Liver (tissue), 3 donors: ENCODE results near the gene FANCG.

Experiments
- HNF4A ChIP-seq, 2 donors: conservative IDR thresholded peaks; 2 replicates each; pipeline ENCODE4 v1.6.1; 2016; ENCODE audit warnings: antibody characterized with exemption in 2 of 2, mild to moderate bottlenecking in 2 of 2
- RAD21 ChIP-seq, 2 donors: IDR thresholded peaks; 2 replicates each; pipeline ENCODE4 v1.6.1; 2016; ENCODE audit warnings: antibody characterized with exemption in 2 of 2, mild to moderate bottlenecking in 2 of 2
- RXRA ChIP-seq, 2 donors: IDR thresholded peaks; 2 replicates each; pipeline ENCODE4 v1.6.1; 2017 to 2018; ENCODE audit warnings: antibody characterized with exemption in 2 of 2, mild to moderate bottlenecking in 1 of 2
- TAF1 ChIP-seq: conservative IDR thresholded peaks from 2 replicates; pipeline ENCODE4 v1.6.1; 2016; ENCODE audit warnings: antibody characterized with exemption, mild to moderate bottlenecking
- YY1 ChIP-seq: IDR thresholded peaks from 2 replicates; pipeline ENCODE4 v1.6.1; 2016; ENCODE audit warnings: antibody characterized with exemption, mild to moderate bottlenecking
- TF ChIP-seq, protein P1 (sequence below): fragments of 150-350 bp; IDR thresholded peaks from 2 replicates; pipeline ENCODE4 v1.5.1; 2017; ENCODE audit warnings: improper control_type of control experiment, low read depth, low read length; ENCODE audit not compliant: missing input control
- TF ChIP-seq, protein P2 (sequence below): IDR thresholded peaks from 2 replicates; pipeline ENCODE4 v1.6.1; 2016; ENCODE audit warnings: antibody characterized with exemption
- donor health status: healthy.
- donor health status: healthy.

DNA sequence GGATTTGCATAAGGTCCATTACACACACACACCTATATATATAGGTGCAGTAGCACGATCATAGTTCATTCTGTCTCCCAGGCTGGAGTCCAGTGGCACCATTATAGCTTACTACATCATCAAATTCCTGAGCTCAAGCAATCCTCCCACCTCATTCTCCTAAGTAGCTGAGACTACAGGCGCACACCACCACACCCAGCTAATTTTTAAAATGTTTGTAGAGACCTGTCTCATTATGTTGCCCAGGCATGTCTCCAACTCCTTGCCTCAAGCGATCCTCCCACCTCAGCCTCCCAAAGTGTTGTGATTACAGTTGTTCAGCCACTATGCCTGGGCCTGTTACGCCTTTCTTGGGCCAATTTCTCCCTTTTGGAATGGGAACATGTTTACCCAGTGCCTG, 50.5 kb downstream of the FANCG start:
- TF ChIP-seq, protein P1, sequence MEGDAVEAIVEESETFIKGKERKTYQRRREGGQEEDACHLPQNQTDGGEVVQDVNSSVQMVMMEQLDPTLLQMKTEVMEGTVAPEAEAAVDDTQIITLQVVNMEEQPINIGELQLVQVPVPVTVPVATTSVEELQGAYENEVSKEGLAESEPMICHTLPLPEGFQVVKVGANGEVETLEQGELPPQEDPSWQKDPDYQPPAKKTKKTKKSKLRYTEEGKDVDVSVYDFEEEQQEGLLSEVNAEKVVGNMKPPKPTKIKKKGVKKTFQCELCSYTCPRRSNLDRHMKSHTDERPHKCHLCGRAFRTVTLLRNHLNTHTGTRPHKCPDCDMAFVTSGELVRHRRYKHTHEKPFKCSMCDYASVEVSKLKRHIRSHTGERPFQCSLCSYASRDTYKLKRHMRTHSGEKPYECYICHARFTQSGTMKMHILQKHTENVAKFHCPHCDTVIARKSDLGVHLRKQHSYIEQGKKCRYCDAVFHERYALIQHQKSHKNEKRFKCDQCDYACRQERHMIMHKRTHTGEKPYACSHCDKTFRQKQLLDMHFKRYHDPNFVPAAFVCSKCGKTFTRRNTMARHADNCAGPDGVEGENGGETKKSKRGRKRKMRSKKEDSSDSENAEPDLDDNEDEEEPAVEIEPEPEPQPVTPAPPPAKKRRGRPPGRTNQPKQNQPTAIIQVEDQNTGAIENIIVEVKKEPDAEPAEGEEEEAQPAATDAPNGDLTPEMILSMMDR, result no peak
- TF ChIP-seq RAD21 (IDR thresholded peaks at IDR 0.05) (no peak), TAF1 (no peak), YY1 (no peak), RXRA (IDR thresholded peaks at IDR 0.05) (no peak), HNF4A (conservative IDR thresholded peaks at IDR 0.05) (no peak)
- TF ChIP-seq, protein P2, sequence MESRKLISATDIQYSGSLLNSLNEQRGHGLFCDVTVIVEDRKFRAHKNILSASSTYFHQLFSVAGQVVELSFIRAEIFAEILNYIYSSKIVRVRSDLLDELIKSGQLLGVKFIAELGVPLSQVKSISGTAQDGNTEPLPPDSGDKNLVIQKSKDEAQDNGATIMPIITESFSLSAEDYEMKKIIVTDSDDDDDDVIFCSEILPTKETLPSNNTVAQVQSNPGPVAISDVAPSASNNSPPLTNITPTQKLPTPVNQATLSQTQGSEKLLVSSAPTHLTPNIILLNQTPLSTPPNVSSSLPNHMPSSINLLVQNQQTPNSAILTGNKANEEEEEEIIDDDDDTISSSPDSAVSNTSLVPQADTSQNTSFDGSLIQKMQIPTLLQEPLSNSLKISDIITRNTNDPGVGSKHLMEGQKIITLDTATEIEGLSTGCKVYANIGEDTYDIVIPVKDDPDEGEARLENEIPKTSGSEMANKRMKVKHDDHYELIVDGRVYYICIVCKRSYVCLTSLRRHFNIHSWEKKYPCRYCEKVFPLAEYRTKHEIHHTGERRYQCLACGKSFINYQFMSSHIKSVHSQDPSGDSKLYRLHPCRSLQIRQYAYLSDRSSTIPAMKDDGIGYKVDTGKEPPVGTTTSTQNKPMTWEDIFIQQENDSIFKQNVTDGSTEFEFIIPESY, result no peak
